Measurements from ENCODE around the gene LGR6.

Gene LGR6

DNA sequence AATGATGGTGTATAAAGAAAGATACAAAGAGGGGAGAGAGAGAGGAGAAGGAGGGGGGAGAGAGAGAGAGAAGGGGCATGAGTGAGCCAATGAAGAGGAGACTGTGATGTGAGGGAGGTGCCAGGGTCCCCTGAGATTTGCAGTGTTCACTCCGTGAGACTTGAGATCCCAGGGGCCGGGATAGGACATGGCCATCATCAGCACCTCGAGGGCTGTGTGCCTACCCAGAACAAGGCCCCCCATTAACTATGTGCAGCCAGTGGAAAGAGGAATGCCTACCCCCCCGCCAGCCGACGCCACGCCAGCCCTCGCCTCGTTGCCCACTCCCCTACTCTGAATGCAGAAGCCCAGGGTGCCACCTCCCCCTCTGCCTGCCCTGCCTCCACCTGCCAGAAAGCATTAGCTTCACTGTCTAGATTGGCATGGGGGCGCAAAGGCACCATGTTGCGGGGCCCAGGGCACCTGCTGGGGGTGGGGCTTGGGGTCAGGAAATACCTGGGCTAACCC lies 14.8 kb downstream of the LGR6 start:
- H3K4me1 ChIP-seq (ENCODE audit: insufficient read depth, low read length), result no peaks in the 10 kb centered on the region
- no peaks in the 10 kb centered on the region for H3K9me3 ChIP-seq (ENCODE audit: control insufficient read depth, insufficient read depth, low read length)
- no peak overlapping the region for H3K9ac ChIP-seq (ENCODE audit: low read depth, low read length)
- H3K36me3 ChIP-seq (ENCODE audit: insufficient read depth, low read length), result no peaks in the 10 kb centered on the region

DNA sequence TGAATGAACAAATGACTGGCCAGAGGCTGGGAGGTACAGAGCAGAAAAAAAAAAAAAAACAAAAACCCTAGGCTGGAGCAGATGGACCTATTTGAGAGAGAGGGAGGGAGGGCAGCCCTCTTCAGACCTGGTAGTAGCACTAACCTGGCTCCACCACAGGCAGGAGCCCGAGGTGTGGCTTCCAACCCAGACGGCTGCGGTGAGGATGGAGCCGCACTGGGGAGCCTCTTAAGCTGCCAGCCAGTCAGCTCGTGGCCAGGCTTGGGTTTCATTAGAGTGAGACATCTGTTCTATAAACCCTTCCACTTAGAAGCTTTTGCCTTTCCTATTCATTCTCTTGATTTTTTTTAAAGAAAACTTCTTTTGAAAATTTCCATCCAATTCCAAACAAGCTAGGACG lies 16.8 kb downstream of the LGR6 start:
- H3K4me1 ChIP-seq (ENCODE audit: insufficient read depth, low read length), result no peaks in the 10 kb centered on the region; the same call in 1 of the 2 replicates
- H3K9ac ChIP-seq (ENCODE audit: low read depth, low read length), result no peak overlapping the region
- no peaks in the 10 kb centered on the region for H3K36me3 ChIP-seq (ENCODE audit: insufficient read depth, low read length)
- no peaks in the 10 kb centered on the region for H3K9me3 ChIP-seq (ENCODE audit: control insufficient read depth, insufficient read depth, low read length)

DNA sequence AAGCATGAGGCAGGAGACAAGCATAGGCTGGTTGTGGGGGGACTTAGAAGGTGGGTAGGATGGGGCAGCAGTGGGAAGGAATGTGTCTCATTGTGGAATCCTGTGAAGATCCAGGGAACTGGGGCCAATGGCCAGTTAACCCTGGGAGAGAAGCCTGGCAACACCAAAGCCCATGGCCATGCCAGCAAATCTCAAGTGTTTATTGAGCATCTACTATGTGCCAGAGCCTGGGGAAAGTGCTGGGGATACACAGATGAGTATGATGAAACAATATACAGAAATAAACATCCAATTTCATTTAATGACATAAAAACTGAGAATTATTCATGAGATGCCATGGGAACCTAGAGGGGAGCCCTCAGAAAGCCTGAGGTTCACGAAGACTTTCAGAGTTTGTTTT lies 17.4 kb downstream of the LGR6 start:
- H3K4me1 ChIP-seq (ENCODE audit: insufficient read depth, low read length), result no peaks in the 10 kb centered on the region; the same call in 1 of the 2 replicates
- H3K9ac ChIP-seq (ENCODE audit: low read depth, low read length), result no peak overlapping the region
- no peaks in the 10 kb centered on the region for H3K9me3 ChIP-seq (ENCODE audit: control insufficient read depth, insufficient read depth, low read length)
- no peaks in the 10 kb centered on the region for H3K36me3 ChIP-seq (ENCODE audit: insufficient read depth, low read length)

DNA sequence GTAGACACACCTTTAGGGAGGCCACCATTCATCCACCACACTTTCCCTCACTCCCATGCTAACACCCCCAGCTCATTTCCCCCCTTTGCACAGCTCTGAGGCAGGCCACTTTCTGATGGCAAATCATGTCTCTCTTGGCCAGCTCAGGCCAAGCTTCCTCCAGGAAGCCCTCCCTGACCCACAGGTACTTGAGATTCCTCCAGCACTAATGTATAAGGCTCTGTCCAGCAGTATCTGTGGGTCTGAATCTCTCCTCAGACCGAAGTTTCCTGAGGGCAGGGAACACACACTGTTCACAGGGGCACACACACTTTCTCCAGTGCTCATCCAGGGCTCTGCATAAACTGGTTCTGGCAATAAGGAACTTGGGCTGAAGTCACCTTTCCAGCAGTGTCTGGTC lies 19.2 kb downstream of the LGR6 start:
- H3K9ac ChIP-seq (ENCODE audit: low read depth, low read length), result no peak overlapping the region
- peaks cover 9% of the 10 kb centered on the region for H3K4me1 ChIP-seq (ENCODE audit: insufficient read depth, low read length)
- no peaks in the 10 kb centered on the region for H3K36me3 ChIP-seq (ENCODE audit: insufficient read depth, low read length)

DNA sequence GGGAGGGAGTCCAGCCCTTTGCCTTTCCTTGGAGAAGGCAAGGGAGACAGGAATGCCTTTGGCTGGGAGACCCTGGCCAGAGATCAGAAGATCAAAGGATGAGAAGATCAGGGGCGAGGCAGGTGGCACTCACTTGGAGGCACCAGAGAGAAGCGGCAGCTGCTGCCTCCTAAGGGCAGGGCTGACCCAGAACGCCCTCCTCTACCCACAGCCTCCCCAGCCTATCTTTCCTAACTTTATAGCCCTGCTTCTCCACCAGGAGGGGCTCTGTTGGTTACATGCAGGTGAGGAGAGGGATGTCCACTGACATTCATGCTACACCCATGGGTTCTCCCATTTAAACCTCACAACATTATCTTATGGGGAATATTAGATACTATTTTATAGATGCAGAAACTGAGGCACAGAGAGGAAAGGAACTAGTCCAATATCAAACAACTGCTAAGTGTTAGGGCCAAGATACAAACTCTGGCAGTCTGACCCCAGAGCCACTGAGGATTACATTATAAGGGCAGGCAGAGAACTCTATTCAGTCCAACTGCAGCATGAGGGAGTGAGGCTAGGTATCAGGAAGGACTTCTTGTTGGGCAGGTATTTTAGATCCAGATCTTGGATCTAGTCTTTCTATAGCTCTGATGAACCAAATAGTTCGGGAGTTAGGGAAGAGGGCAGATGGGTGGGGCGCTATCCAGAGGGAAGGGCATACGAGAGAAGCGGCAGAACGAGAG lies 19.9 kb downstream of the LGR6 start:
- Histone ChIP-seq H3K9me3 (ENCODE audit: control insufficient read depth, insufficient read depth, low read length) (no peaks in the 10 kb centered on the region), H3K4me1 (ENCODE audit: insufficient read depth, low read length) (peaks cover 12% of the 10 kb centered on the region), H3K9ac (ENCODE audit: low read depth, low read length) (peak overlapping the region; percentile 59), H3K36me3 (ENCODE audit: insufficient read depth, low read length) (no peaks in the 10 kb centered on the region)

More for the DNA sequence above, 19.2 kb downstream of the LGR6 start:
- H3K9me3 ChIP-seq (ENCODE audit: control insufficient read depth, insufficient read depth, low read length), result no peaks in the 10 kb centered on the region

DNA sequence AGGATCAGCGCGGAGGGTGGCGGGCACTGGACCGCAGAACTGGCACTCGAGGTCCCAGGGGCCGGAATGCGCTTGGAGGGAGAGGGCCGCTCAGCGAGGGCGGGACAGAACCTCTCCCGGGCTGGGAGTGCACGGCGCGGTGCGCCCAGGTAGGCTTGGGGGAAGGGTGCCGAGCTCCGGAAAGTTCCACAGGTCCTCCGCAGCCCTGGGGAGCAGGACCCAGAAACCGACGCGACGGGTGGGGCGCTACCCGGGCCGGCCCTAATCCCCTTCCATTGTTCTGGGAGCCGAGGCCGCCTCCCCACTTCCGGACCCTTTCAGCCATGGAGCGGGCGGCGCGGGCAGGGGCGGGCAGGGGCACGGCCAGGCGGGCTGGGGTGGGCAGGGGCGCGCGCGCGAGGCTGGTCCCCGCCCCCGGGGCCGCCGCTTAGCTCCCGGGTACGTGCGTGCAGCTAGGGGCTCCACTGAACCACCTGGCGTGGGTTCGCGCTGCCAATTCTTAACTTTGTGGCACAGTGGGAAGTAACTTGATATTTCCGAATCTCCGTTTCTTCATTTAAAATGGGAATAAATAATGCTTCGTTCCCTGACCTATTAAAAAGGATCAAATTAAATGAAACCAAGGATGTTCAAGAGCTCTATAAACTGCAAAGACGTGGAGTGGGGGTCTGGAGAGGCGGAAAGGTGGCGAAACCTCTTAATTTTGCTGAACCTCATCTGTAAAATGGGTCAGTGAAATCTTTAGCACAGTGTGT lies 20.7 kb downstream of the LGR6 start:
- no peaks in the 10 kb centered on the region for H3K9me3 ChIP-seq (ENCODE audit: control insufficient read depth, insufficient read depth, low read length)
- peaks cover 12% of the 10 kb centered on the region for H3K4me1 ChIP-seq (ENCODE audit: insufficient read depth, low read length)
- H3K36me3 ChIP-seq (ENCODE audit: insufficient read depth, low read length), result no peaks in the 10 kb centered on the region
- peak overlapping the region; percentile 59 for H3K9ac ChIP-seq (ENCODE audit: low read depth, low read length)

DNA sequence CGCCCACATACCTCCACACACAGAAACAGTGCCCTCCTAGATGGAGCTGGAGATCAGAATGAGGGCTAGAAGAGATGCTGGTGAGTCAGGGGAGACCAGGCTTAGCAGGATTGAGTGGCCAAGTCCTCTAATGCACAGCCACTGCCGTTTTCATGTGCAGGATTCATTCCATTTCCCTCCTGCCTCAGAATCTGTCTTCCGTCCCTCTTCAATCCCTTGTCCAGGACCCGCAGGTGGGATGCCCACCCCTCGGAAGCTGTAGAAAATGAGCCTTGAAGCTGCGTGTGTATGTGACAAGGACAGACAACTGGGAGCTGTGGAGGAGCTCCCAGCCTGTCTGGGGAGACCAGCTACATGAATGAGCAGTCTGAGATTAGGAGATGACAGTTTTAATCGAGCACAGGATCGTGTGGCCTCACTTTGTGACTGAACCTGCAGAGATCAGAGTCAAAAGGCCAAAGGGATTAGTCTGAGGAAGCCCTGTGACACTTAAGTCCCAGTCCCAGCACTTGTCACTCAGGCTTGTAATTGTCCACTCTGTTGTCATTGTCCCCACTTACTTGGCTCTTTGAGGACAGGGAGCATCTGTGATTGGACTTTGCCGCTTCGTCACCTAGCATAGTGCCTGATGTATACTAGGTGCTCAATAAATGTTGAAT lies 22.0 kb downstream of the LGR6 start:
- peaks cover 12% of the 10 kb centered on the region for H3K4me1 ChIP-seq (ENCODE audit: insufficient read depth, low read length)
- H3K36me3 ChIP-seq (ENCODE audit: insufficient read depth, low read length), result no peaks in the 10 kb centered on the region
- H3K9ac ChIP-seq (ENCODE audit: low read depth, low read length), result no peak overlapping the region
- no peaks in the 10 kb centered on the region for H3K9me3 ChIP-seq (ENCODE audit: control insufficient read depth, insufficient read depth, low read length)

DNA sequence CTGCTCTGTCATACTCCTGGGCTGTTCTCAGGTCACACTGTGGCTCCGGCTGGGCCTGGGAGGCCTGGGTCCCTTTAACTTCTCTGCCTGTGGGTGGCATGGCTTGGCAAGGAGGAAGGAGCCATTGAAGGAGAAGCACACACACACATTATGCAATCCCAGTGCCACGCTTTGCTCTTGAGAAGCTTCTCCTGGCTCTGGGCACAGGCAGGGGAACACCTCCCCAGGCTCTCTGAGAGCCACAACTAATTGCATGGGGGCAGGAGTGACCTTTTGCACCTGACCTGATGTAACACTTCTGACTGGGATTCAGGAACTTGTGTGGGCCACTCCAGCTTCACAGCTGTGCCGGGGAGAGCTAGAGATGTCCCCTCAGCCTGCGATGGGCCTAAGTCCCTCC lies 23.1 kb downstream of the LGR6 start:
- H3K4me1 ChIP-seq (ENCODE audit: insufficient read depth, low read length), result peaks cover 16% of the 10 kb centered on the region
- no peaks in the 10 kb centered on the region for H3K36me3 ChIP-seq (ENCODE audit: insufficient read depth, low read length)
- H3K9me3 ChIP-seq (ENCODE audit: control insufficient read depth, insufficient read depth, low read length), result no peaks in the 10 kb centered on the region
- H3K9ac ChIP-seq (ENCODE audit: low read depth, low read length), result no peak overlapping the region

DNA sequence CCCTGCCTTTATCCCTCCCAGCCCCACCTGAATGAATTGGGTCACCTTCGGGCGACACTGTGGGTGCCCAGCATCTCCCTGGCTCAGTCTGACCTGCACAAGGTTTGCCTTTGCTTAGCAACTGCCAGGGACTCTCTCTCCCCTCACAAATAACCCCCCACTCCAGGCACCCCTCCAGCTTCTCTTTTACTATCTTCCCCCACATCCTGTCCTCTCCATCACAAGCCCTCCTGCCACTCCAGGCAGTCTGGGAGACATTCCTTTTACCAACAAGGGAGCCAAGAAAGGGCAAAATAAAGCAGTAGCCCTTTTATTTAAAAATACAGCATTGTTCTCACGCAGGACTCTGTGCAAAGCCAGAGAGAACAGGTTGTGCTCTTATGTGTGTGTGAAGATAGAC lies 23.9 kb downstream of the LGR6 start:
- Histone ChIP-seq H3K36me3 (ENCODE audit: insufficient read depth, low read length) (no peaks in the 10 kb centered on the region), H3K4me1 (ENCODE audit: insufficient read depth, low read length) (peaks cover 24% of the 10 kb centered on the region), H3K9ac (ENCODE audit: low read depth, low read length) (no peak overlapping the region), H3K9me3 (ENCODE audit: control insufficient read depth, insufficient read depth, low read length) (no peaks in the 10 kb centered on the region)

DNA sequence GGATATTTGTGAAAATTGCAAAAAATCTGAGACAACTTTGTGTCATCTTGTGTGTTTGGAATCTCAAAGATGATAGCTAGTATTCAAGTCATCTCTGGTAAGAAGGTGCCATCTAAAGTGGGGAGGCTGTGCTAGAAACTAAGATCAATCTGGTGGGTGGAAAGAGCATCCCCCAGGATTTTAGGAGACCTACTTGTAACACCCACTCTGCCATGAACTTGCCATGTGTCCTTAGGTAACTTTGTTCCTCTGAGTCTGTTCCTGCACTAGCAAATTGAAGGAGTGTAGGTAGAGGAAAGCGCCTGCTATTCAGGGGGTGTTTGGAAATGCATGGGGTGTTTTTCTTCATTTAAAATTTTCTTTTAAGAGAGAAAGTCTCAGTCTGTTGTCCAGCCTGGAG lies 24.4 kb downstream of the LGR6 start:
- no peaks in the 10 kb centered on the region for H3K9me3 ChIP-seq (ENCODE audit: control insufficient read depth, insufficient read depth, low read length)
- H3K4me1 ChIP-seq (ENCODE audit: insufficient read depth, low read length), result peaks cover 26% of the 10 kb centered on the region
- H3K36me3 ChIP-seq (ENCODE audit: insufficient read depth, low read length), result no peaks in the 10 kb centered on the region
- no peak overlapping the region for H3K9ac ChIP-seq (ENCODE audit: low read depth, low read length)

DNA sequence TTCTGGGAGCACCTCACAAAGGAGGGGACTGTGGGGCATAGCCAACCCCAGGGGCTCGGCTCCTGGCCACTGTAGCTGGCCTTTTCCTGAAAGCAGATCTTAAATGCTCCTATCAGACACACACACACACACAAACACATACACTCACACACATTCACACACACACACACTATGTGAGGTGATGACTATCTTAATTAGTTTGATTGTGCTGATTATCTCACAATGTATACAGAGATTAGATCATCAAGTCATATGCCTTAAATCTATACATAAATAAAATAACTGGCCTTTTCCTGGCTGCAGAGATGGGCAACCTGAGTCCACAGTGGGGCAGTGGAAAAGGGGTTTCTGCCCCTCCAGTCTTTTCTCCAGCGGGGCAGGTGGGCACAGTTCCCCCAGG lies 27.1 kb downstream of the LGR6 start:
- no peaks in the 10 kb centered on the region for H3K9me3 ChIP-seq (ENCODE audit: control insufficient read depth, insufficient read depth, low read length)
- peaks cover 26% of the 10 kb centered on the region for H3K4me1 ChIP-seq (ENCODE audit: insufficient read depth, low read length)
- H3K9ac ChIP-seq (ENCODE audit: low read depth, low read length), result no peak overlapping the region
- no peaks in the 10 kb centered on the region for H3K36me3 ChIP-seq (ENCODE audit: insufficient read depth, low read length)

DNA sequence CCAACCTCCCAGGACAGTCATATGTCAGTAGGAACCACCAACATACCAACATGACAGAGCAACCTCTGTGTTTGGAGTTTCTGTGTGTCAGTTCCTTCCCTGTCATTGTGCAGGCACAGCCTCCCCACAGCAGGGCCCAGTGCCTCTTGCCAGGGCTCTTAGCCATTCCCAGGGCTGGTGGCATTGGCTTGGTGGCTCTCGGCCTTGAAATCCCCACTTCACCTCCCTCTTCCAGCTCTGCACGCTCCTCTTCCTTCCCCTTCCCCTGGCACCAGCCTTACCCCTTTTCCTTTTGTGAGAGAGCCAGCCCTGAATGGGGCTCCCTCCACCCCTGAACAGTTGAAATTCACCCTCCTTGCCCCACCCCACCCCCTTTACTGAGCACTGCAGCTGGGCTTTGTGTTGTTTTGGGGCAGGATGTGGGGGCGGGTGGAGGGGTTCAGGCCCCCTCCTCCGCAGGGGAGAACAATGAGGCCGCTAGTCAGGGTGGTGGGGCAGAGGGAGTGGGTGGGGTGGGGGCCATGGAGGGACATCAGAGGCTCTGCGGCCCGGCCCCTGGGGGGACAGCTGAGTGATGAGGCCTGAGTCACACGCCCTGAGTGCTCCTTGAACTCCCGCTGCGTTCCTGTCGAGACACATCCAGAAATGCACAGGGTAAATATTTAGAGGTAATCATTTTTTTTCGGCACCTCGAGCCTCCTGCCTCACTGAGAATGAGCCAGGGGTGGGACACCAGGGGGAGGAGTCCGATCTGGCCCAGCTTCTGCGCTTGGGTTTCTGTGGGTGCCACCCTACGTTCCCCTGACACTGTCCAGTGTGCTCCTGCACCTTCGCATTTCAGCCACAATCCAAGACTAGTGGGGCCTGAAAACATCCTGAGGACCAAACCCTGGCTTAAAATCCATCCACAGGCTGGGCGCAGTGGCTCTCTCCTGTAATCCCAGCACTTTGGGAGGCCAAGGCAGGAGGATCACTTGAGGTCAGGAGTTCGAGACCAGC lies 28.6 kb downstream of the LGR6 start:
- H3K9me3 ChIP-seq (ENCODE audit: control insufficient read depth, insufficient read depth, low read length), result no peaks in the 10 kb centered on the region
- no peak overlapping the region for H3K9ac ChIP-seq (ENCODE audit: low read depth, low read length)
- peaks cover 23% of the 10 kb centered on the region for H3K4me1 ChIP-seq (ENCODE audit: insufficient read depth, low read length)
- no peaks in the 10 kb centered on the region for H3K36me3 ChIP-seq (ENCODE audit: insufficient read depth, low read length)

DNA sequence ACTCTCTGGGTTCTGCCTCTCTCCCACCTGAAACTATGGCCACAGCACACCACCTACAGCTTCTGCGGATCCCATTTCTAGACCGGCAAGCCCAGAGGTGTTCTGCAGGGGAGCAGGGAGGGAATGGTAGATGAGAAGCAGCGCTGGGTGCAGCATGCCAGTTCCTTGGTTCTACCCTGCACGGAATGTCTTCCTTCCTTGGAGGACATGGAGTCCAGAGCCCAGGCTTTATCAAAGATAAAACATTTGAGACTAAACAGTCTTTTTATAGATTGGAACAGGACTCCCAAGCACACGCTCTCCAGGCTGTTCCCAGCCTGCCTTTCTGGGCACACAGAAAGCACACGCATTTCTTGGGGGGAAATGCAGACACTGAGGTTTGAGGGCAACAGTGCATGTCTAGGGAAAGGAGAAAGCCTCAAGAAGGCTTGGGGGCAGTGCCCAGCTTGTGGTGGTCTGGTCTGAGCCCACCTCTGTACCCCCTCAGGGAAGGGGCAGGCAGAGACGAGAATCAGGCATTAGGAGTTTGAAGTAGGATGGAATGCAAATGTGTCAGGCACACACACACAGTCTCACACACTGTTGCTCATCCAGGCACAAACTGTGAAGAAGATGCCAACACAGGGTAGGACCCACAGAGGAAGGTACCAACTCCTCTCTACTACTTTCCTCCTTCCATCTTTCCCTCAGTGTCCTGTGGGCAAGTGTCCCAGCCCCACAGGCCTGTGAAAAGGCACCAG lies 29.7 kb downstream of the LGR6 start:
- H3K36me3 ChIP-seq (ENCODE audit: insufficient read depth, low read length), result no peaks in the 10 kb centered on the region
- H3K9ac ChIP-seq (ENCODE audit: low read depth, low read length), result no peak overlapping the region
- H3K9me3 ChIP-seq (ENCODE audit: control insufficient read depth, insufficient read depth, low read length), result no peaks in the 10 kb centered on the region
- H3K4me1 ChIP-seq (ENCODE audit: insufficient read depth, low read length), result peaks cover 14% of the 10 kb centered on the region; the same call in 1 of the 2 replicates
